ENCODE data around the gene PIK3AP1.

GRCh38 chr10:96768136-96768535, 47.8 kb upstream of the PIK3AP1 start:
- no peak for TF ChIP-seq EGR1 (IDR thresholded peaks at IDR 0.05; ENCODE audit: low read depth in 2 of 2)
- TF ChIP-seq HNF4A (conservative IDR thresholded peaks at IDR 0.05), result no peak
